Spleen (tissue), 11 donors: ENCODE measurements around the gene FAH. TPM values are rescaled to one million over a fixed set of nuclear protein-coding genes. Genes with fewer than 3 reads are reported as not detected.
"Not testable (repeated sequence)": the region's sequence is repeated elsewhere in the genome, so short reads cannot be mapped to it uniquely, and the experiment has no call there.

Experiments
- DNase-seq: peaks from one replicate; pipeline ENCODE4 v3.0.0-alpha.2; 2020
- H3K27ac ChIP-seq, 8 donors: fragments of 200-600 bp; sonication (generic) in 7 of 8; 1 replicate in 4 of 8; 2 replicates in 4 of 8; pipeline versions ENCODE4 v1.5.0 to v1.8.0; 2016 to 2021; ENCODE audit warnings: inconsistent platforms in 4 of 8, mild to moderate bottlenecking in 4 of 8, moderate library complexity in 1 of 8
- H3K27me3 ChIP-seq, 7 donors: fragments of 200-600 bp; sonication (generic) in 6 of 7; replicated peaks in 1 of 7; 1 replicate in 4 of 7; 2 replicates in 3 of 7; pipeline versions ENCODE4 v1.5.0 to v1.8.0; 2016 to 2021; ENCODE audit warnings: inconsistent platforms in 3 of 7, mild to moderate bottlenecking in 1 of 7
- H3K36me3 ChIP-seq, 6 donors: fragments of 200-600 bp; sonication (generic) in 5 of 6; 1 replicate in 4 of 6; 2 replicates in 2 of 6; pipeline versions ENCODE4 v1.5.0 to v1.8.0; 2016 to 2021; ENCODE audit warnings: inconsistent platforms in 2 of 6
- H3K4me1 ChIP-seq, 6 donors: fragments of 200-600 bp; sonication (generic) in 5 of 6; 1 replicate in 3 of 6; 2 replicates in 3 of 6; pipeline versions ENCODE4 v1.5.0 to v1.8.0; 2016 to 2021; ENCODE audit warnings: inconsistent platforms in 3 of 6
- H3K4me3 ChIP-seq, 8 donors: fragments of 200-600 bp; sonication (generic) in 7 of 8; 1 replicate in 4 of 8; 2 replicates in 4 of 8; pipeline versions ENCODE4 v1.5.0 to v1.8.0; 2016 to 2021; ENCODE audit warnings: inconsistent platforms in 4 of 8, mild to moderate bottlenecking in 4 of 8, moderate library complexity in 2 of 8
- H3K9me3 ChIP-seq, 8 donors: fragments of 200-600 bp; sonication (generic) in 7 of 8; 1 replicate in 4 of 8; 2 replicates in 4 of 8; pipeline versions ENCODE4 v1.5.0 to v1.8.0; 2016 to 2021; ENCODE audit warnings: inconsistent platforms in 4 of 8
- POLR2A ChIP-seq, 3 donors: fragments of 450-650 bp; IDR thresholded peaks; one replicate each; pipeline ENCODE4 v1.5.1; 2017; ENCODE audit warnings: antibody characterized with exemption in 3 of 3, mild to moderate bottlenecking in 1 of 3
- POLR2AphosphoS5 ChIP-seq, 3 donors: sonication (generic); formaldehyde crosslinking; IDR thresholded peaks; one replicate each; pipeline ENCODE4 v1.5.1; 2017; ENCODE audit warnings: antibody characterized with exemption in 3 of 3
- WGBS, 5 donors: extraction: QIAGEN DNeasy Blood & Tissue Kit in 3 of 5; methylation state at CpG; one replicate each; pipeline versions ENCODE4 v1.1.5 to v1.1.7; 2013 to 2018; 5-methylcytosine and 5-hydroxymethylcytosine counted together
- intact Hi-C: fragments of 100-400 bp; cut with DNase I; formaldehyde crosslinking; loops from one replicate; pipeline ENCODE4 v1.15.0; 2023; ENCODE audit warnings: low total_unique reads
- polyA plus RNA-seq, 3 donors: library from polyadenylated mRNA; stranded (reverse); fragments of 200-250 nt; gene quantifications; one replicate each; pipeline ENCODE4 v1.2.1, GENCODE V29; 2013
- total RNA-seq, 7 donors: library from RNA; depleted of rRNA in 3 of 7; stranded (reverse); fragments of >200 nt in 3 of 7; fragmentation: NEBNext Ultra II Directional in 4 of 7; extraction: Animal tissue kit (Norgen Biotek cat#: 25700) in 4 of 7; gene quantifications; one replicate each; pipeline versions ENCODE4 v1.1.0 to v1.2.1, GENCODE V29; 2016 to 2021
- TF ChIP-seq, protein P1 (sequence below), 11 experiments: fragments of 200-600 bp in 7 of 11; fragments of 450-650 bp in 4 of 11; sonication (generic) in 4 of 11; IDR thresholded peaks in 8 of 11; conservative IDR thresholded peaks in 3 of 11; 1 replicate in 7 of 11; 2 replicates in 4 of 11; pipeline versions ENCODE4 v1.4.0 to v1.8.0; 2016 to 2021; ENCODE audit warnings: antibody characterized with exemption in 11 of 11, inconsistent platforms in 4 of 11, mild to moderate bottlenecking in 1 of 11
- donor health status: healthy with polysubstance abuse.
- donor health status: DM: no; HTN: no; CAD: no; lungs with moderate emphysema.
- donor health status: DM: no; HTN: no; CAD: no.
- donor health status: Bipolar disorder and iron deficiency.
- donor health status: healthy.
- donor health status: DM: no; HTN: no; CAD: no.
- donor health status: DM: yes; HTN: yes; CAD: no.

FAH gene
- total and polyA plus RNA-seq, 10 donors, result 8.5 to 33.1 (median 21.2) TPM

DNA sequence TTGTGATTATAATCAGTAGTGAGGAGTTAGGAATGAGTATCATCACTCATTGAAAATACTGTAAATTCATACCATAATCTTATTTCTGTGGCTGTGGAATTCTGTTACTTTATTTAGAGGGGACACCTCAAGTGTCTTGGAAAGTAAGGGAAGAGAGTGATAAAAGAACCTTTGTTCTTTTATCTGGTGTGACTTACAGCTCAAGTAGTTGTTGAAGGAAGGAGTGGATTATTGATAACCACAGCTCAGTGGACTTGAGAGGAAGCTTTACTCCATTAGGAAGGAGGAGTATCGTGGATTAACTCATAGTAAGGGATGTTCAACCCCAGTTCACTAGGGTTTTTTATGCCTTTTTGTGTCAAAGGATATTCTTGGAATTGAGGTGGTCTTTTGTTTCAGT lies 32.2 kb upstream of the FAH start:
- no peak overlapping the region for H3K27ac ChIP-seq
- no peaks in the 10 kb centered on the region for H3K9me3 ChIP-seq
- intact Hi-C loops, result no loop called here
- H3K27me3 ChIP-seq, result no peaks in the 10 kb centered on the region
- peaks cover 0 to 56% (median 33%) of the 10 kb centered on the region in 6 donors for H3K36me3 ChIP-seq
- DNase-seq, result no peak
- 88 to 100% (median 94%) methylated on average over 1 of the region's 1 CpG for WGBS, 5 donors
- TF ChIP-seq, protein P1, sequence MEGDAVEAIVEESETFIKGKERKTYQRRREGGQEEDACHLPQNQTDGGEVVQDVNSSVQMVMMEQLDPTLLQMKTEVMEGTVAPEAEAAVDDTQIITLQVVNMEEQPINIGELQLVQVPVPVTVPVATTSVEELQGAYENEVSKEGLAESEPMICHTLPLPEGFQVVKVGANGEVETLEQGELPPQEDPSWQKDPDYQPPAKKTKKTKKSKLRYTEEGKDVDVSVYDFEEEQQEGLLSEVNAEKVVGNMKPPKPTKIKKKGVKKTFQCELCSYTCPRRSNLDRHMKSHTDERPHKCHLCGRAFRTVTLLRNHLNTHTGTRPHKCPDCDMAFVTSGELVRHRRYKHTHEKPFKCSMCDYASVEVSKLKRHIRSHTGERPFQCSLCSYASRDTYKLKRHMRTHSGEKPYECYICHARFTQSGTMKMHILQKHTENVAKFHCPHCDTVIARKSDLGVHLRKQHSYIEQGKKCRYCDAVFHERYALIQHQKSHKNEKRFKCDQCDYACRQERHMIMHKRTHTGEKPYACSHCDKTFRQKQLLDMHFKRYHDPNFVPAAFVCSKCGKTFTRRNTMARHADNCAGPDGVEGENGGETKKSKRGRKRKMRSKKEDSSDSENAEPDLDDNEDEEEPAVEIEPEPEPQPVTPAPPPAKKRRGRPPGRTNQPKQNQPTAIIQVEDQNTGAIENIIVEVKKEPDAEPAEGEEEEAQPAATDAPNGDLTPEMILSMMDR (IDR thresholded peaks at IDR 0.05 in 8 of 11, conservative IDR thresholded peaks at IDR 0.05 in 3 of 11), result no peak
- TF ChIP-seq POLR2A (IDR thresholded peaks at IDR 0.05) (no peak), POLR2AphosphoS5 (IDR thresholded peaks at IDR 0.05) (no peak)
- no peak overlapping the region for H3K4me3 ChIP-seq
- H3K4me1 ChIP-seq, result peaks cover 0 to 13% (median 0%) of the 10 kb centered on the region in 6 donors

DNA sequence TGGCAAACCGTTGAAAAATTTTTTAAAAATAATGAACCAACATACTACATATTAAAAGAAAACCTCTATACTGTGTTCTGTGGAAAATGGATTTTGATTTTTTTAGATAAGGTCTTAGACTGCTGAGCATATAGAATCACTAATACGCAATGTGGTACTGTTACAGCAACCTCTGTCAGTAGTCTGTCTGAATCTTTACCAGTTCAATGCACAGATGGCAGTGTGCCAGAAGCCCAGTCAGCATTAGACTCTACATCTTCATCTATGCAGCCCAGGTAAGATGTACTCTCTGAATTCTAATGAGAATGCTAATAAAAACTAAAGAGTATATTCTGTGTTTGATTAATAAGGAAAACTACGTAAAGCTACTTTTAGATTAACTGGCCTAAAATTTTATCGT lies 31.3 kb upstream of the FAH start:
- Histone ChIP-seq H3K36me3 (peaks cover 0 to 65% (median 38%) of the 10 kb centered on the region in 6 donors), H3K4me3 (no peak overlapping the region), H3K27me3 (no peaks in the 10 kb centered on the region), H3K27ac (no peak overlapping the region), H3K9me3 (no peaks in the 10 kb centered on the region), H3K4me1 (peaks cover 0 to 4% (median 0%) of the 10 kb centered on the region in 6 donors)
- DNase-seq, result no peak
- TF ChIP-seq, protein P1 (IDR thresholded peaks at IDR 0.05 in 8 of 11, conservative IDR thresholded peaks at IDR 0.05 in 3 of 11), result no peak
- TF ChIP-seq POLR2AphosphoS5 (IDR thresholded peaks at IDR 0.05), result no peak
- TF ChIP-seq POLR2A (IDR thresholded peaks at IDR 0.05), result no peak
- intact Hi-C loops, result no loop called here
- WGBS, 5 donors, result 92 to 95% (median 93%) methylated on average over 4 of the region's 4 CpGs

DNA sequence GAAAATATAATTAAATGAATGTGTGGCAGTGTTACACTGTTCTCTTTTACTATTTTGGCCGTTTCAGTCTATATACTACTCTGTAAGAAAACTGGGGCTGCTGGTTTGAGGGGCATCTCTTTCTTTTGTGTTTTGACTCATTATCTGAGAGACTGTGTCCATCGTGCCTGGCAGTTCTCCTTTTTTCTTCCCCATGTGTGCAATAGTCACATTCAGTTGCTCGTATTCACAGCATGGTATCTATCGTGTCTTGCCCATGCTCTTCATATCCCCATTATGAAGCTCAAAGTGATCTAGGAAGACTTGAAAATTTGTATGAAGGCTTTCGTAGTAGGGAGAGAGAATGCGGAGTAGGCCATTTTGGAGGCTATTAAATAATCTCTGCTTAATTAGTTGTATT lies 29.8 kb upstream of the FAH start:
- TF ChIP-seq POLR2A (IDR thresholded peaks at IDR 0.05) (no peak), POLR2AphosphoS5 (IDR thresholded peaks at IDR 0.05) (no peak)
- TF ChIP-seq, protein P1 (IDR thresholded peaks at IDR 0.05 in 8 of 11, conservative IDR thresholded peaks at IDR 0.05 in 3 of 11), result no peak
- WGBS, 5 donors, result 69 to 86% (median 76%) methylated on average over 6 of the region's 6 CpGs
- Histone ChIP-seq H3K4me3 (no peak overlapping the region), H3K36me3 (peaks cover 0 to 80% (median 38%) of the 10 kb centered on the region in 6 donors), H3K27ac (no peak overlapping the region), H3K4me1 (peaks cover 0 to 4% (median 0%) of the 10 kb centered on the region in 6 donors), H3K9me3 (no peaks in the 10 kb centered on the region), H3K27me3 (no peaks in the 10 kb centered on the region)
- intact Hi-C loops, result no loop called here
- DNase-seq, result no peak

DNA sequence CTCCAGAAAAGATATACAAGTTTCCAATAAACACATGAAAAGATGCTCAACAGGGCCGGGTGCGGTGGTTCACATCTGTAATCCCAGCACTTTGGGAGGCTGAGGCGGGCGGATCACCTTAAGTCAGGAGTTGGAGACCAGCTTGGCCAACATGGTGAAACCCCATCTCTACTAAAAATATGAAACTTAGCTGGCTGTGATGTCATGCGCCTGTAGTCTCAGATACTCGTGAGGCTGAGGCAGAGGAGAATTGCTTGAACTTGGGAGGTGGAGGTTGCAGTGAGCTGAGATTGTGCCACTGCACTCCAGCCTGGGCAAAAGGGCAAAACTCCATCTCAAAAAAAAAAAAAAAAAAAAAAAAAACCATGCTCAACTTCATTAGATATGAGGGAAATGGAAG lies 25.5 kb upstream of the FAH start:
- peaks cover 0 to 93% (median 37%) of the 10 kb centered on the region in 6 donors for H3K36me3 ChIP-seq
- DNase-seq, H3K27me3 ChIP-seq, intact Hi-C loops, H3K27ac ChIP-seq, H3K4me3 ChIP-seq, H3K9me3 ChIP-seq, H3K4me1 ChIP-seq: not testable (repeated sequence)
- WGBS, 5 donors, result 95 to 99% (median 97%) methylated on average over 6 of the region's 6 CpGs

DNA sequence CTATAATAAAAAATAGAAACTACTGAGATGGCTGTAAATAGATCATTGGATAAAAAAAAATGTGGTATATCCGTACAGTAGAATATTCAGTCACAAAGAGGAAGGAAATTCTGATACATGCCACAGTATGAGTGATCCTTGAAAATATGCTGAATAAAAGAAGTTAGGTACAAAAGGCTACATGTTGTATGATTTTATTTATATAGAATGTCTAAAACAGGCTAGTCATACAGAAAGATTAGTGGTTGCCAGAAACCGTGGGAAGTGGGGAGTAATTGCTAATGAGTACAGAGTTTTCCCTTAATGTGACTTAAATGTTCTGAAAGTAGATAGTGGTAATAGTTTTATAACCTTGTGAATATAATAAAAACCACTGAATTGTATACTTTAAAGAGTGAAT lies 24.9 kb upstream of the FAH start:
- Histone ChIP-seq H3K4me3 (no peak overlapping the region), H3K4me1 (no peaks in the 10 kb centered on the region), H3K36me3 (peaks cover 0 to 93% (median 36%) of the 10 kb centered on the region in 6 donors), H3K27ac (no peak overlapping the region), H3K27me3 (no peaks in the 10 kb centered on the region), H3K9me3 (no peaks in the 10 kb centered on the region)
- TF ChIP-seq, protein P1 (IDR thresholded peaks at IDR 0.05 in 8 of 11, conservative IDR thresholded peaks at IDR 0.05 in 3 of 11), result no peak
- TF ChIP-seq POLR2AphosphoS5 (IDR thresholded peaks at IDR 0.05), result no peak
- TF ChIP-seq POLR2A (IDR thresholded peaks at IDR 0.05), result no peak
- WGBS, 5 donors, result 37 to 46% (median 39%) methylated on average over 2 of the region's 2 CpGs
- DNase-seq, result no peak
- intact Hi-C loops, result no loop called here
